ENCODE data around the gene ZNF189.

ZNF189 gene

GRCh38 chr9:101398068-101398929 is at the start of gene ZNF189, which contains the start of gene MRPL50:
TSS of gene ZNF189 (plus strand) at chr9:101398851. CDS start at chr9:101399157, 306 bp downstream.
TSS of gene MRPL50 (minus strand) at chr9:101398618. CDS start at chr9:101398592, 26 bp downstream.
- peak; percentile 90 to 93 for DNase-seq (ENCODE audit: low read depth in 2 of 2)

DNA sequence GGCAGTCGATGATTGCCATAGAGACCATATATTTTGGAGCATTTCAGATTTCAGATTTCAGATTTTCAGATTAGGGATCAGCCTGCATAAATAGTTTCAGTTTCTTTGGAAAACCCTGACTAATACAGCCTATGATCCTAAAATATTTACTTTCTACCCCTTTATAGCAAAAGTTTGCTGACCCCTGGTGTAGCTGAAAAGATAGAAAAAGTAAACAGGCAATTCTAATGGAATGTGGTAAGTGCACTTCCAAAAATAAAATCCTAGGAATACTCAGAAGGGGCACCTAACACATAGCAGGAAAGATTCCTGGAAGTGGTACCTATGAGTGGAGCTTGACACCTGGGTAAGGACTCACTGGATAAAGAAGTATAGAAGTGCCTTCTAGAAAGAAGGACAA is 48.4 kb upstream of the ZNF189 start:
- DNase-seq (ENCODE audit: low read depth in 2 of 2), result no peak

DNA sequence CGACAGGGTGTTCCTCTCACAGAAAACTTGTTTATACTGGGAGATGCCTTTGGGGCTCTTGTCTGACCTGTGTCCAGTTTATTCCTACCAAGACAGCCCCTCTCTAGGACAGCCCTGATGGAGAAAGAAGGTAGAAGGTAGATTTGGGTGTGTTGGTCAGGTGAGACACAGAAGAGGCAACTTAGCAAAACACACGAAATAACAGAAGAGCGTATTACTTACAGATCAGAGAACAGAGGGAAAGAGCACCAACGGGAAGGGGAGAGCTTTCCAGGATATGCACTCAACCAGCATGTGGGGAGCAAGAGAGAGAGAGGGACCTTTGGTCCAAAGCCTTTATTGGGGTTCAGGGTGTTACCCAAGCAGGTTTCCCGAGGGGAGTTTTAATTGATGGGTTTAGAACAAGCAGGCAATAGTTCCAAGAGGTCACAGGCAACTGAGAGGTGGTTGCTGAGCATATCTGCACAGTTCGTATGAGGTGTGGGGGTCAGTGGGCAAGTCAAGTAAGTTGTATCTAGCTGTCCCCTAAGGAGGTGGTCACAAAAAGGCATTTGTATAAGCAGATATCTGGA is 45.7 kb upstream of the ZNF189 start:
- no peak for DNase-seq (ENCODE audit: low read depth in 2 of 2)

- no peak for DNase-seq (ENCODE audit: low read depth in 2 of 2)
These were observed 45.0 kb upstream of the ZNF189 start for GRCh38 chr9:101353683-101354082.

DNA sequence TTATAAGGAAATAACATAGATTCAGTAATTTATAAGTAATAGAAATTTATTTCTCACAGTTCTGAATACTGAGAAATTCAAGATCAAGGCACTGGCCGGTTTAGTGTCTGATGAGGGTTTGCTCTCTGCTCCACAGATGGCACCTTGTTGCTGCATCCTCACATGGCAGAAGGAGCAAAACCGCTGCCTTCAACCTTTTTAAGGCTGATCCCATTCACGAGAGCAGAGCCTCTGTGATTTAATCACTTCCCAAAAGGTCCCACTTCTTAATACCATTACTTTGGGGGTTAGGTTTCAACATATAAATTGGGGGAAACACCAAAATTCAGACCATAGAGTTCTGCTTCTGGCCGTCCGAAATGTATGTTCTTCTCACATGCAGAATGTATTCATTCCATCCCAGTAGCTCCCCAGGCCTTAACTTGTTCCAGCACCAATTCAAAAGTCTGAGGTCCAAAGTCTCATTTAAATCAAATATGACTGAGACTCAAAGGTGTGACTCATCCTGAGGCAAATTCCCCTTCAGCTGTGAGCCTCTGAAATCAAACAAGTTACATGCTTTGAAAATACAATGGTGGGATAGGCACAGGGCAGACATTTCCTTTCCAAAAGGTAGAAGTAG is 44.4 kb upstream of the ZNF189 start:
- no peak for DNase-seq (ENCODE audit: low read depth in 2 of 2)

DNA sequence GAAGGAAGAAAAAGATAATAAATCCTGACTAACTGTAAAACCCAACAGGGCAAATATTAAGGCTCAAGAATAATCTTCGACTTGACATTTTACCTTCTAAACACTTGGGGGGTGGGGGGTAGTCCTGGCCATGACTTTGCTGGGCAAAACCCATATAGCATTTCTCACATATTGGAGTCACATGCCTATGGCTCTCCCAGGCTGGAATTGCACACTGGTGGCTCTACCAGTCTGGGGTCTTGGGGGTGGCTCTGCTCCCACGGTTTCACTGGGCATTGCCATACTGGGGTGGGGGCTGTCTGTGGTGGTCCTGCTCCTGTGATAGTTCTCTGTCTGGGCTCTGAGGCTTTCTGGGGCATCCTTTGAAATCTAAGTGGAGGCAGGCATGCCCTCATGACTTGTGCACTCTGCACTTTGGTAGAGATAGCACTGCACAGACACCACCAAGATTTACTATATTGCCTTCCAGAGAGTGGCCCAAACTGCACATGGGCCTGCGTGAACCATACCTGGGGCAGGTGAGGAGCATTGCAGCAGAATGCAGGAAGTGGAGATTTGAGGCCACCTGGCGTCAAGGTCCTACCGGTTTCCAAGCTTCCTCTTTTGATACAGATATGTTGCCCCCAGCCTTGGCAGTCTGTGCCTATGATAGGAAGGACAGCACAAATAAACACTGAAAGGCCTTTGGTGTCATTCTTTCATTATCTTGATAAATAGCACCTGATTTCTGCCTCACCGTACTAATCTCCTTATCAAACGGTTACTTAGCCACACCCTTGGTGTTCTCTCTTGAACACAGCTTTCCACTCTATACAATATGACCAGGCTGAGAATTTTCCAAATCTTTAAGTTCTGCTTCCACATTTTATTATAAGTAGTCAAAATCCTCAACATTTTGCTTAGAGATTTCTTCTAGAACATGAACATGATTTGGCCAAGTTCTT is 43.6 kb upstream of the ZNF189 start:
- no peak for DNase-seq (ENCODE audit: low read depth in 2 of 2)

DNA sequence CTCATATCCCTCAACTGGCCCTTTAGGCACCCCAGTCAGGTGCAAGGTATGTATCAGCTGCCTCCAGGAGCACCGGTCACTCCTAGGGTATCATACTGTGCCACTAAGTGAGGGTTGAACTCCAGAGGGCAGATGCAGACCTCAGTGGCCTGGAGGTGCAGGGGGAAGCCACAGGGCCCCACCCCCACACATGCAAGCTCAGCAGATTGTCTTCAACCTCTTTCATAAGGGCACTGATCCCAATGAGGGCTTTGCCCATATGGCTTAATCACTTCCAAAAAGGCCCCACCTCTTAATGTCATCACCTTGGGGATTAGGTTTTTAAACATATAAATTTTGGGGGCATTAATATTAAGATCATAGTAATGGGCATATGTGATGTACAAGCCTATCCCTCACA is 42.0 kb upstream of the ZNF189 start:
- DNase-seq (ENCODE audit: low read depth in 2 of 2), result no peak

DNA sequence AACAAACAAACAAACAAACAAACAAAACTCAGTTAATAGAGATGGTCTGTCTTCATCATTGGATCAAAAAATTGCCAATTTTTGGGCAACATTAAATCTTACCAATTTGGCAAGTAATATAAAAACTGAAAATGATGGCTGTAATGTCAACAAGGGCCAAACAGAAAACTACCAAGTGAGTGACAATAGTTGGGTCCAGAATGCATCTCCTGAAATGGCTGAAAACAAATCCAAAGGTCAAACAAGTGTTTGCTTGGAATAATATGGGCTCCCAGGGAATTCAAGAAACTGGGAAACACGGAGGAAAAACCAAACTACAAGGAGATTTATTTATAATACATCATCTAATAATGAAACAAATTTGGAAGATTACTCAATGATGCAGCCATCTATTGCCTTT is 39.0 kb upstream of the ZNF189 start:
- DNase-seq (ENCODE audit: low read depth in 2 of 2), result no peak

DNA sequence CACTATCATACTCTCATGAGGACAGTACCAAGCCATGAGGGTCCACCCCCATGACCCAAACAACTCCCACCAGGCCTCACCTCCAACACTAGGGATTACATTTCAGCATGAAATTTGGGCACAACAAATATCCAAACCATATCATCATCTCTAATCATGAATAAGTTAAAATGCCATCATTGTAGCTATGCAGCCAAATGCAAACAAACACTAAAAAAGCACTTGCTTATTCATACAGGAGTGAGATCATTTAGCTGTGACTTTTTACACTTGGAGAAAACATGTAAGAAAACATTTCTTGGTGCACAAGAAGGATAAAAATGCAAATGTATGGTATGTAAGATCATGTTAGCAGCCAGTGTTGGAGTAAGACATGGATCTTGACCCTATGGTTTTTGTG is 38.0 kb upstream of the ZNF189 start:
- DNase-seq (ENCODE audit: low read depth in 2 of 2), result no peak

GRCh38 chr9:101362450-101362849 is 36.2 kb upstream of the ZNF189 start:
- no peak for DNase-seq (ENCODE audit: low read depth in 2 of 2)

DNA sequence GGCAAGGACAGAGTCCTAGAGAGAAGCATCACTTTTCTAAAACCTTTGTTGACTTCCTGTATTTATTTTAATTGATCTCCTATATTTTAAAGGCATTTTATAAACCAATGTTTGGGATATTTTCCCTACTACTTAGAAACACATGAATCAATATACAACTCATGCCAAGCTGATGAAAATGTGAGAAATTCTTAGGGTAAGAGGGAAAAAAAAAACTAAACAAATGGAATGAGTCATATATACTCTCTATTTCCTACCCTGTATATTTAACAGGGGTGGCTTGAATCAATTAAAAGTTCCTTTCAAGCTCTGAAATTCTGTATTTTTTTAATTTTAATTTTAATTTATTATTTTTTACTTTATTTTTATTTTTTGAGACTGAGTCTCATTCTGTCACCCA is 33.5 kb upstream of the ZNF189 start:
- DNase-seq (ENCODE audit: low read depth in 2 of 2), result no peak

- DNase-seq (ENCODE audit: low read depth in 2 of 2), result no peak
These were observed 32.5 kb upstream of the ZNF189 start for GRCh38 chr9:101366038-101366756.

DNA sequence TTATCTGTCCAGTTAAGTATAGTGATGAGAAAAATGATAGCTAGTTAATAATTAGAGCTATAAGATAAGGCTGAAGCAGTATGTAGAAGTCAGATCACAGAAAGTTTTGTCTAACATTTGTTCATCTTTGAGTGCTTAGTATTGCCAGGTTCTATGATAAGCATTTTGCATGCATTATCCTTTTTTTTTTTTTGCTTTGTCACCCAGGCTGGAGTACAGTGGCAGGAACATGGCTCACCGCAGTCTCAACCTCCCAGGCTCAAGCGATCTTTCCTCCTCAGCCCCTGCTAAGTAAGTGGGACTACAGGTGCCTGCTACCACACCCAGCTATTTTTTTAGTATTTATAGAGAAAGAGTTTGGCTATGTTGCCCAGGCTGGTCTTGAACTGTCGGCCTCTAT is 31.3 kb upstream of the ZNF189 start:
- no peak for DNase-seq (ENCODE audit: low read depth in 2 of 2)

DNA sequence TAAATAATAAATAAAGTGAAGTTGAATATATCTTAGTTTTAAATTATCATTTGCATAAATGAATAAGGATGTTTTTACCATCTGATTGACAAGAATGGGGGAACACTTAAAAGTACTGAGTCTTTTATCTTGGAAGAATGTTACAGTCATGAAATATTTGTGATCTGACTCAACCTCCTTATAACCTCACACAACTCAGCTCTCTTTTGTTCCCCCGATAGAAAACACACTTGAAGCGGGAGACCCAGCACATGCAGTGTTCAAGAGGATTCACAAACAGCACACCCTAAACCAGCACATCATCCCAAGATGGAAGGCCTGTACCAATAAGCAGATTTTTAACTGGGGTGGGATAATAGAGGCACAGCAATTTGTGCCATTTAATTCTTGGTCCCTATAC is 29.4 kb upstream of the ZNF189 start:
- no peak for DNase-seq (ENCODE audit: low read depth in 2 of 2)

GRCh38 chr9:101369884-101370531 is 28.6 kb upstream of the ZNF189 start:
- DNase-seq (ENCODE audit: low read depth in 2 of 2), result no peak

GRCh38 chr9:101371813-101372212 is 26.8 kb upstream of the ZNF189 start:
- no peak for DNase-seq (ENCODE audit: low read depth in 2 of 2)

DNA sequence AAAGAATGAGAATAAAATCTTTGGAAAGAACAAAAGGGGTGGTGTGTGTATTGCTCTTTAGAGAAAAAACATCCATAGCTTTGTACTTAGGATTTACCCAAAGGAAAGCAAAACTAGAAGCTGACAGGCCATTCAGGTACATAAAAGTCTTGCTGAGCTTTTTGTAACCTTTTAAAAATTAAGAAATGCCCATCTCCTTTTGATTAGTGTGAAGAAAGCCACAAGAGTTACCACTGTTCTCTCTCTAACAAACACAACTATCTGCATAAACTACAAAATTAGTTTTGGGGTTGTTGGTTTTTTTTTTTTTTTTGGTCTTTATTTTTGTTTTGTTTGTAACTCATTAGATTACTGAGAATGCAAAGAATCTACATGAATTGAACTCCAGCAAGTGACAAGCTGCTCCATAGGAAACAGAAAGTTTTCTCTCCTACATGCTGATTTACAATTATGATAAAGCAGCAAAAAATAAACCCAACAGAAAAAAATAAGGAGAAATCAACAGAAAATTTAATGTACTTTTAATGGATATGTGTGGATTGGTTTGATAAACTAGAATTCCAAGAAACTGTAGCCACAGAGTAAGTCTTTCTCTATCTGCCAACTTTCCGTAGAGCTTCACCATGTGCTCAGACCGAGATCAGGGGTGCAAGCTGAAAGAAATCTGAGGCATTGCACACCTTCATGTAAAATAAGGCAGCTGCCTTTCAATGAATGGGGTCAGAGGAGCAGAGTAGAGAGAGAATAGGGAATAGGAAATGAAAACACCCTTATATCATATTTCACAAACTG is 26.1 kb upstream of the ZNF189 start:
- no peak for DNase-seq (ENCODE audit: low read depth in 2 of 2)

DNA sequence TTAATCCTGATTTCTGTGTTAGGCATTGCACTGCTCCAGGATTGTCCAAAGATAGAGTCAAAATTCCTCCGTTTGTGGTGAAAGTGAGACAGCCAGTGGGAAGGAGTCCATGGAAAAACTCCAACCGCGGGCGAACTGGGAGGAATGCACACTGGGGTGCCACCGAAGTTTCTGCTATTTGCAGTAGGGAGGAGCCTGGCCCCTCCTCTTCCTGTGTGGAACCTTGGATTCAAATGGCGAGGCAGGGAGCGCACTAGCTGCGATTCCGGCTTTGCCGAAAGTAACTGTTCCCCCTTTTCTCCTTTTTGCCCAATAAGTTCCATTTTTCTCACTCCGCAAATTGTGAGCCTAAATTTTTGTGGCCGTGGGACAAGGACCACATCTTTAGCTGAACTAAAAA is 23.1 kb upstream of the ZNF189 start:
- no peak for DNase-seq (ENCODE audit: low read depth in 2 of 2)

- DNase-seq (ENCODE audit: low read depth in 2 of 2), result no peak
These were observed 22.4 kb upstream of the ZNF189 start for GRCh38 chr9:101376111-101376848.

Data from stimulated activated CD4-positive, alpha-beta T cell treated with anti-CD3 and anti-CD28 coated beads, Interleukin-4, amount 100 ng/mL, for 48 hours (primary cell).